Stimulated activated effector memory CD8-positive, alpha-beta T cell treated with anti-CD3 and anti-CD28 coated beads, Interleukin-12 subunit alpha, Interleukin-12 subunit beta, amount 100 ng/mL, for 72 hours (primary cell): Measurements from ENCODE around the gene FOLH1.
"Not testable (repeated sequence)": the region's sequence is repeated elsewhere in the genome, so short reads cannot be mapped to it uniquely, and the experiment has no call there.

Experiments
- ATAC-seq: fragments of 150-1000 bp; cut with Tn5 transposase; 2 replicates; pipeline ENCODE4 v1.10.0; 2021
- DNase-seq, 2 donors: peaks; one replicate each; pipeline ENCODE4 v3.0.0; 2021 to 2022; ENCODE audit warnings: low spot score in 2 of 2
- H3K27ac Mint-ChIP-seq: one replicate; pipeline ENCODE4 v1.8.0; 2022; ENCODE audit warnings: mild to moderate bottlenecking, mixed read lengths
- H3K36me3 Mint-ChIP-seq: one replicate; pipeline ENCODE4 v1.8.0; 2022; ENCODE audit warnings: mild to moderate bottlenecking, mixed read lengths
- H3K4me1 Mint-ChIP-seq: one replicate; pipeline ENCODE4 v1.8.0; 2022; ENCODE audit warnings: mixed read lengths
- H3K4me3 Mint-ChIP-seq: one replicate; pipeline ENCODE4 v1.8.0; 2022; ENCODE audit warnings: mild to moderate bottlenecking, mixed read lengths
- H3K9me3 Mint-ChIP-seq: one replicate; pipeline ENCODE4 v1.8.0; 2022; ENCODE audit warnings: mixed read lengths

The FOLH1 gene

DNA sequence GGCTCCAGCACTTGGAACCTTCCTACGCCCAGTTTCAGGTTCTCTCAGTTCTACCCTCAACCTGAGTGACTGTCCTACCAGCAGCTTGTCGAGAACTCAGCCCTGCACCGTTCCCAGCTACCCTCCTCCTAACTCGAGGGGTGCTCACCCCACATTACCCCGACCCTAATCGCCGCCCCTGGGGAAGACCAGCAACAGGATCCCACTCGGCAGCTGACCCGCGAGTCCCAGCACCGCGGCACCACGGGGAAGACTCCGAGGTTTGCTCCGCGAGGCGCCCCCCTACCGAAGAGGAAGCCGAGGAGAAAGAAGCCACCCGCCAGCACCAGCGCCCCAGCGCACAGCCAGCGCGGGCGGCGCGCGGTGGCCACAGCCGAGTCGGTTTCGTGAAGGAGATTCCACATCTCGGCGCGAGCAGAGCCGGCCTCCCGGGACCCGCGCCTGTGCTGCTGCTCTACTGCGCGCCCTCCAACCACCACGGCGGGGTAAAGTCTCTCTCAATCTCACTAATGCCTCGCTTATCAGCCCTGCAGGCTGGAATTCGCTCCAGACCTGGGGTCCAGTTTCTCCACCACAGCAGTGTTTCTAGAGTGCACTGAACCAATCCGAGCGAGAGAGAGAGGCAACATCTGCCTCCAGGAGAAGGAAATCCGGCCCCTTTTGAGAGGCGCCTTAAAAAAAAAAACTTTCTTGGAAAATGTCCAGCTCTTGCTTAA lies at the start of gene FOLH1:
Gene FOLH1 (minus strand): TSS at position 597 of the 716 bp plus-strand sequence. CDS start 193 bp downstream, at position 404.
- Mint-ChIP-seq H3K4me1 (no peaks in the 10 kb centered on the region), H3K27ac (no peak within 1 kb of the TSS), H3K36me3 (no peaks in the 10 kb centered on the region), H3K4me3 (no peak within 1 kb of the TSS), H3K9me3 (peaks cover 5% of the 10 kb centered on the region)
- no peak for DNase-seq
- ATAC-seq = peak; percentile 26

DNA sequence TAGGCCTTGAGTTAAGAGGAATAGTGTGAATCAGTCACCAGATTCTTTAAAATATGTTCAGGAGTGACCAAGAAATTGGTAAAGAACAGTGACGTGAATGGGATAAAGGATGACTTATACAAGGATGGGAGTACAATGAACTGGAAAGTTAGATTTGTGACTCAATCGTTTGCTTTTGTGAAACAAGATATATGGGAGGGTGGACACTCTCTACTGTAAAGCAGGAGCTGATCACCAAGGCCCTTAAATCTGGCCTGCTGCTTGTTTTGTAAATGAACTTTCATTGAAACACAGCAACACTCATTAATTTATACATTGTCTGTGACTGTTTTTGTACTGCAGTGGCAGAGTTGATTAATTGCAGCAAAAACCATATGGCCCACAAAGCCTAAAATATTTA lies 46.7 kb upstream of the FOLH1 start:
- not testable (repeated sequence) for ATAC-seq, H3K4me1 Mint-ChIP-seq, DNase-seq, H3K4me3 Mint-ChIP-seq, H3K9me3 Mint-ChIP-seq, H3K27ac Mint-ChIP-seq, H3K36me3 Mint-ChIP-seq

DNA sequence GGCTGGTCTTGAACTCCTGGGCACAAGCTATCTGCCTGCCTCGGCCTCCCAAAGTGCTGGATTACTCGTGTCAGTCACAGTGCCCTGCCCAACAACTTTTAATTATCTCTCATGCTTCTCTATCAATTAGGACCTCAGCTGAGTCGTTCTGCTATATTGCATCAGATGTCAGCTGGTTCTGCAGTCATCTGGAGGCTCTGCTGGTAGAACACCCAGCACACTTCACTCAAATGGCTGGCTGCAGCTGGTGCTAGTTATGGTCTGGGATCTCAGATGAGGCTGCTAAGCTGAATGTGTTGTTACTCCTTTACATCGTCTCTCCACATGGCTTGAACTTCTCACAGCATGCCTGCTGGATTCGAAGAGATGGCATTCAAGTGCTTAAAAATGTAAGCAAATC lies 42.8 kb upstream of the FOLH1 start:
- not testable (repeated sequence) for ATAC-seq, H3K27ac Mint-ChIP-seq, H3K36me3 Mint-ChIP-seq, H3K4me1 Mint-ChIP-seq, DNase-seq, H3K4me3 Mint-ChIP-seq
- H3K9me3 Mint-ChIP-seq = peaks cover 10% of the 10 kb centered on the region

DNA sequence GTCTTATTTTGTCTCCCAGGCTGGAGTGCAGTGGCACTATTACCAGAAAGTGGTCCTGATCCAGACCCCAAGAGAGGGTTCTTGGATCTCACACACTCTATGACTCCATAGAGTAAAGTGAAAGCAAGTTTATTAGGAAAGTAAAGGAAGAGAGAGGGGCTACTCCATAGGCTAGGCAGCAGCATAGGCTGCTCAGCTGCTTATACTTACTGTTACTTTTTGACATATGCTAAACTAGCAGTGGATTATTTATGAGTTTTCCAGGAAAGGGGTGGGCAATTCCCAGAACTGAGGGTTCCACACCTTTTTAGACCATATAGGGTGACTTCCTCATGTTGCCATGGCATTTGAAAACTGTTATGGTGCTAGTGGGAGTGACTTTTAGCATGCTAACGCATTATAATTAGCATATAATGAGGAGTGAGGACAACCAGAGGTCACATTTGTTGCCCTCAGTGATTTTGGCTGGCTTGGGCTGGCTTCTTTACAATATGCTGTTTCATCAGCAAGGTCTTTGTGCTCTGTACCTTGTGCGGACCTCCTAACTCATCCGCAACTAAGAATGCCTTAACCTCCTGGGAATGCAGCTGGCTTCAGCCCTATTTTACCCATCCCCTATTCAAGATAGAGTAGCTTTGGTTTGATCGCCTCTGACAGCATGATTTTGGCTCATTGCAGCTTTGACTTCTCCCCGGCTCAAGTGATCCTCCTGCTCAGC lies 42.2 kb upstream of the FOLH1 start:
- H3K36me3 Mint-ChIP-seq, ATAC-seq, H3K4me3 Mint-ChIP-seq, DNase-seq, H3K9me3 Mint-ChIP-seq, H3K27ac Mint-ChIP-seq, H3K4me1 Mint-ChIP-seq: not testable (repeated sequence)

DNA sequence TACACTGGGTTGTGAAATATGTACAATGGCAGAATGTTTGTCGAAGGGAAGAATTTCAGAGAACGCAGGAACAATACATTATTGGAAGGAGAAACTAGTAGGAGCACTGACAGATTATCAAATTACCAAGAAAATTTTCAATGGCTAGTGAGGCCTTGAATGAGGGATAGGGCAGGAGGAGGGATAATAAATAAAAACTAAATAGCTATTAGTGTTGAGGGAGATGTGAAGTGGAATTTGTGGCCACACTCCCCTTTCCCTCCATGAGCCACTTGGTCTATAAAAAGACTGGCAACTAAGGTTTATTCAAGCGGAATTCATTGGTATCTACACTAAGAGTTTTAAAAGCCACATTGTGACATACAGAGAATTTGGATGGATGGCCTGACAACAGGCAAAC lies 41.0 kb upstream of the FOLH1 start:
- H3K36me3 Mint-ChIP-seq, H3K9me3 Mint-ChIP-seq, DNase-seq, H3K4me1 Mint-ChIP-seq, H3K4me3 Mint-ChIP-seq, H3K27ac Mint-ChIP-seq, ATAC-seq: not testable (repeated sequence)

DNA sequence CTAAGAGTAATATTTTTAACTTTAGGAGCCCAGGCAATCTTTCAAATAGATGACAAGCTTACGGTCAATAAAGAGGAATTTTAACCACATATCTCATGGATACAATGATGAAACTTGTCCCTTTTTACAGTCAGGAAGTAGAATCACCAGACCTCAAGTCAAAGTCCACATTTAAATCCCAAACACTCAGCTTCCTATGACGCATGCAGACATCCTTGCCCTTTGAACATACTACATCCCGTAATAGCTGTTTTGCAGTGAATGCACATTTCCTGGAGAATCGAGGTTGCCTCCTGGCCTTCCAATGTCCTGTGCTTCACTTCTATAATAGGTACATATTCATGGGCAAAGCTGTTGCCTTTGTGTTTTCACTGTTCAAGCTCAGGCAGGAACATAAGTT lies 25.3 kb upstream of the FOLH1 start:
- H3K36me3 Mint-ChIP-seq, DNase-seq, ATAC-seq, H3K4me3 Mint-ChIP-seq, H3K4me1 Mint-ChIP-seq, H3K27ac Mint-ChIP-seq: not testable (repeated sequence)
- H3K9me3 Mint-ChIP-seq = peaks cover 19% of the 10 kb centered on the region

DNA sequence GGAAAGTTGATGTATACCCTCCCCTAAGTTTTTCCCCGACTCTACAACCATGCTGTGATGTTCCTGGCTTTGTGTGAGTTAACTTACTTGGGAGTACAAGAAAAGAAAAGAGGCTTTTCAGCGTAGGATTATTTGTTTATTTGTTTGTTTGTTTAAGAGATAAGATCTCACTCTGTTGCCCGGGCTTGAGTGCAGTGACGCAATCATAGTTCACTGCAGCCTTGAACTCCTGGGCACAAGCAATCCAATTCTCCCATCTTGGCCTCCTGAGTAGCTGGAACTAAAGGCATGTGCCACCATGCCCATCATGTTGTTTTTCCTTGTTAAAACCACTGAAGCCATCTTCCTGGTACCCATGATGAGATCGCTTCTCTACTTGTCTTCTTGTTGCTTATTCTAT lies 24.6 kb upstream of the FOLH1 start:
- ATAC-seq, H3K27ac Mint-ChIP-seq: not testable (repeated sequence)
- H3K9me3 Mint-ChIP-seq = peaks cover 23% of the 10 kb centered on the region

DNA sequence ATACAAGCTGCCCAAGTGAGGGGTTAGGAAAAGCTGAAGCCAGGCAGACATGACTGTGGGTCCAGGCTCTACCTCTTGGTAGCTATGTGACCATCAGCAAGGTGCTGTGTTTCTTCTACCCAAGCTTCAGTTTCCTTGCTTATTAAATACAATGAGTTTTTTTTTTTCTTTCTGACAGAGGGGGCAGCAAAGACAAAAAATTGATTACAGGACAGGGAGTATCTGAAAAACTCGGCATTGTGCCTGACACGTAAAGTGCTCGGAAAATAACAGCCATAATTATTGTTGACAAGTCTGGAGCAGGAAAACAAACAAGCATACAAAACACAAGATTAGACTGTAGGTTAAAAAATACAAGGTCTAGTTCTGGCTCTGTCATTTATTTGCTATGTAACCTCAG lies 23.3 kb upstream of the FOLH1 start:
- DNase-seq, H3K27ac Mint-ChIP-seq, H3K4me3 Mint-ChIP-seq, H3K4me1 Mint-ChIP-seq, ATAC-seq, H3K36me3 Mint-ChIP-seq: not testable (repeated sequence)
- peaks cover 21% of the 10 kb centered on the region for H3K9me3 Mint-ChIP-seq

More for the DNA sequence above, 24.6 kb upstream of the FOLH1 start:
- not testable (repeated sequence) for H3K36me3 Mint-ChIP-seq, H3K4me1 Mint-ChIP-seq, DNase-seq, H3K4me3 Mint-ChIP-seq

DNA sequence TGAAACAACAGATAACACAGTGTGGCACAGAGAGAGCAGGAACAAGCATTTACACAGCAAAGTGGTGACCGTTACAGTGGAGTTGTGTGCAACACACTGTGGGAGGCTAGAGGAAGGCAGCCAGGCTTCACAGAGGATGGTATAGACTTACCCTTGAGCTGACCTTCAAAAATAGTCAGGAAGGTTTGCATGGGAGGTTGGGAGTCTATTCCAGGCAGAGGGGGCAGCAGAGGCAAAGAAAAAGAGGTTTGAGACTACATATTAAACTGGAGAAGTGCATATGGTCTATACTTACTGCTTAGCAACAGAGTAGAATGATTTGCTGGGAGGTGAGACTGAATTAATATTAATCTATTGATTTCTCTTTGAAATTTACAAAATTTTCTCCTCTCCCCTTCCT lies 22.1 kb upstream of the FOLH1 start:
- not testable (repeated sequence) for H3K4me3 Mint-ChIP-seq, H3K4me1 Mint-ChIP-seq, ATAC-seq, H3K36me3 Mint-ChIP-seq, DNase-seq, H3K27ac Mint-ChIP-seq
- peaks cover 27% of the 10 kb centered on the region for H3K9me3 Mint-ChIP-seq

DNA sequence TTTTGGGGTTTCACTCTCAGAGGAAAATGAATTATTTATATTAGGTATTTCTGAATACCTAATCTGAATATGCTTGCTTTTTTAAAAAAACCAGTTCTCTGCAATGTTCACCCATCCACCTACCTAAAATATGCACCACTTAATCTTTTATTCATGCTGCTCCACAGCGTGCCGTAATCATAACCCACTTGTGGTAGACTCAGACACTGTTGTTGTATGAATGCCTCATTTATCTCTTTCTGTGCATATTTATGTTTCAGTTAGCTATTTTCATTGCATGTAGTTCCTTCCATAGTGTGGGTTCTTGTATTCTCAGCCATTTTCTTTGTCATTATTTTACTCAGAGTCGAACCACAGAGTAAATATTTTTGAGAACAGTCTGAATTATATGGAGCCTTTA lies 21.6 kb upstream of the FOLH1 start:
- not testable (repeated sequence) for H3K4me1 Mint-ChIP-seq, ATAC-seq, H3K27ac Mint-ChIP-seq, DNase-seq, H3K36me3 Mint-ChIP-seq, H3K4me3 Mint-ChIP-seq
- peaks cover 27% of the 10 kb centered on the region for H3K9me3 Mint-ChIP-seq

DNA sequence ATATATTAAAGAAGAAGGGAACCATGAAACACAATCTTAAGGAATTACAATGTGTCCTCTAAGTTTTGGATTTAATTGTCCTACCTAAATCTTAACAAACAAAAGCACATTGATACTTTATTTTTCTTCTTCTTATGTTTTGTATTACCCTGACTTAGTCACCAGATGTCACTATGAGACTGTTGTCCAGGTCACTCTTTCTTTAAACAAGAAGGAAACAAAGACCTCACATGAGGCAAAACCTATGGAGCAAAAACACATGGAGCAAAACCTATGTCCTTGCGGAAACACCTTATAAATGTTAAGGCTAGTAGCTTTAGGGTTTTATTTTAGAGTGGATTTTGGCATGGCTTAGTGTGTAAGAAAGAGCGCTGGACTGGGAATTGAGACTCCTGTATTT lies 20.7 kb upstream of the FOLH1 start:
- not testable (repeated sequence) for ATAC-seq, DNase-seq, H3K36me3 Mint-ChIP-seq, H3K27ac Mint-ChIP-seq, H3K4me1 Mint-ChIP-seq, H3K4me3 Mint-ChIP-seq
- H3K9me3 Mint-ChIP-seq = peaks cover 25% of the 10 kb centered on the region

DNA sequence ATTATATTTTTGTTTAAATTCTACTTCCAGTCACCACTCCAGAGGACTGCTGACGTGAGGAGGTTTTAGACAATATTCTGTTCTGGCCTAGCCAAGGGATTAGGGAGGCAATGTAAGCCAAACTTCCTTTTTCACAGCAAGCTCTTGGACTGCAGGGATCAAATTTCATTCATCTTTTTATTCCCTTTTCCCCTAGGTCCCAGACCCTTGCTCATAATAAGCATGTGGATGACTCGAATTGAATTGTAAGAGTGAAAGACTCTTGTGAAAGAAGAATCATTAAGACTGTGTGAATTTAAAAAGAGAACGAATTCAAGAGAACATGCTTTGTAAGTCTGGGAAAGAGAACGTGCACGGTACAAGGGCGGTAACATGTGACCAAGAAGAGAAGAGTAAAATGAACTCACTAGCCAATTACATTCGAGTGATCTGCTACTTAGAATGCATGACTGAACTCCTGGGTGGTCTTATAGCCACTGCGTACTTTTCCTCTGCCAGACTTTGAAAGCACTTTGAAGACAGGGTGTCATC lies 16.9 kb upstream of the FOLH1 start:
- peaks cover 19% of the 10 kb centered on the region for H3K9me3 Mint-ChIP-seq
- not testable (repeated sequence) for ATAC-seq, H3K27ac Mint-ChIP-seq

DNA sequence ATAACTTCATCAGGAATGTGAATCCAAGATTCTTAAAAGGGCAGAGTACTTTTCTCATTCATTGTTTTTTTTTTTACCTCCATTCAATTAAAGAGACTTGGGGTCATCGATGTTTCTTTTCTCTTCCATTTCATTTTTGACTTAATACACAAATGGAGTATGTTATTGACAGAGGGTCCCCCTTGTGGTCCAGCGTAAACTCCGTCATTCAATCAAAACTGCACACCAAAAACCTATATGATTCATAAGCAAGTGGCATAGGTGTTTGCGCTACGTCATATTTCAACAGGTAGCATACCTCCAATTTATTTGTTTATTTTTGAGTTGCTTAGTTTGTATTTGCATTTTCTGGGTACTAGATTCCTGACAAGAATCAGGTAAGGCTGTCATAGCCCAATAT lies 12.7 kb upstream of the FOLH1 start:
- Mint-ChIP-seq H3K27ac (no peak overlapping the region), H3K4me1 (no peaks in the 10 kb centered on the region), H3K9me3 (peaks cover 3% of the 10 kb centered on the region), H3K4me3 (no peak overlapping the region), H3K36me3 (no peaks in the 10 kb centered on the region)
- DNase-seq (no peak), ATAC-seq (no peak)

More for the DNA sequence above, 16.9 kb upstream of the FOLH1 start:
- not testable (repeated sequence) for DNase-seq, H3K4me1 Mint-ChIP-seq, H3K36me3 Mint-ChIP-seq, H3K4me3 Mint-ChIP-seq

DNA sequence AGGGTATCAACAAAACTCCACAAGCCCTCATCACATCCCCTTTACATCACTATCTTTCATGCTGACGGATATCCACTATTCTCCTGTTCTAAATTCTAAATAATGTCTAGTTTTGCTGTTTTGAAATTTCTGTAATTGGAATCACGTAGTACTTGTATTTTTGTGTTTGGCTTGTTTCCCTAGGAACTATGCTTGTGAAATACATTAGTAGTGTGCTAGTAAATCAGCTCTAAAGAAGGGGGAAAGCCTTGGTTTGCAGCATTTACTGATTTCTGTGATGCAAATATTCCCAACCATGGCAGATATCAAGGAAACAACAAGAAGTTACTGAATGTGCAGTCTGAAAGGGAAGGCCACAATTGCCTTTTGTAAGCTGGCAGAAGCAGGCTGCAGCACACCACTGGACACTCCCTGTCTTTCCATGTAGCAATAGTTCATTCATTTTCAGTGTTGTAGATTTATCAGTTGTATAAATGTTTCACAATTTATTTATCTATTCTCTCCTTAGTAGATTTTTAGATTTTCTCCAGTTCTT lies 4.7 kb upstream of the FOLH1 start:
- ATAC-seq (no peak), DNase-seq (no peak)
- Mint-ChIP-seq H3K36me3 (no peaks in the 10 kb centered on the region), H3K4me3 (no peak overlapping the region), H3K9me3 (peaks cover 2% of the 10 kb centered on the region), H3K27ac (no peak overlapping the region), H3K4me1 (no peaks in the 10 kb centered on the region)

DNA sequence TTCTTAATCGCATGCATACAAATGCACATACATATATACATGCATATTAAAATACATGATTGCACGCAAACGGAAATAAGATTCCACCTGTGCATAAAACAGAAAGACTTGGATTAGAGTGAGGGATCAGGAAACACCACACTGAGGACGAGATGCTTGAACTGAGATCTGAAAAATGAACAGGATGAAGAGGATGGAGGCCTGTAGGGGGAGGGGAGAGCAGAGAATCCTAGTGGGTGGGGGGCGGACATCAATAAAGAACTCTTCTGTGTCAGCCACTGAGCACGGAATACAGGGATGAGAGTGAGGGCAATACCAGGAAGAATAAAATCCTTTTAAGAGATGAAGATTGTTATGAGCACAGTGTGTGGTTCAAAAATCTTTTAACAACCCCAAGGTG lies 1.4 kb downstream of the FOLH1 start:
- not testable (repeated sequence) for H3K4me1 Mint-ChIP-seq, H3K4me3 Mint-ChIP-seq, DNase-seq, H3K36me3 Mint-ChIP-seq, ATAC-seq, H3K9me3 Mint-ChIP-seq, H3K27ac Mint-ChIP-seq
